Osteocyte (in vitro differentiated cells): ENCODE results near the gene CD276. TPM values are rescaled to one million over a fixed set of nuclear protein-coding genes. Genes with fewer than 3 reads are reported as not detected.
A peak's percentile ranks its signal among the peaks of the same experiment; 100 is the strongest.

Source experiments
- DNase-seq: peaks from one replicate; pipeline ENCODE4 v3.0.0; 2021; ENCODE audit warnings: mixed read lengths; ENCODE audit not compliant: unreplicated experiment; ENCODE audit errors: extremely low spot score
- H3K27ac Mint-ChIP-seq: one replicate; pipeline ENCODE4 v1.8.0; 2021; ENCODE audit warnings: mild to moderate bottlenecking, mixed read lengths; ENCODE audit not compliant: unreplicated experiment
- H3K27me3 Mint-ChIP-seq: one replicate; pipeline ENCODE4 v1.8.0; 2021; ENCODE audit warnings: mixed read lengths; ENCODE audit not compliant: unreplicated experiment
- H3K36me3 Mint-ChIP-seq: one replicate; pipeline ENCODE4 v1.8.0; 2021; ENCODE audit warnings: mixed read lengths; ENCODE audit not compliant: unreplicated experiment
- H3K4me1 Mint-ChIP-seq: one replicate; pipeline ENCODE4 v1.8.0; 2021; ENCODE audit warnings: mixed read lengths; ENCODE audit not compliant: unreplicated experiment
- H3K4me3 Mint-ChIP-seq: one replicate; pipeline ENCODE4 v1.8.0; 2021; ENCODE audit warnings: mild to moderate bottlenecking, moderate library complexity, mixed read lengths; ENCODE audit not compliant: unreplicated experiment
- H3K9me3 Mint-ChIP-seq: one replicate; pipeline ENCODE4 v1.8.0; 2021; ENCODE audit warnings: mixed read lengths; ENCODE audit not compliant: unreplicated experiment
- CTCF ChIP-seq: fragments of 200-600 bp; sonication (generic); IDR thresholded peaks from 2 replicates; pipeline ENCODE4 v1.5.0; 2021; ENCODE audit warnings: antibody characterized with exemption, mild to moderate bottlenecking, moderate library complexity
- total RNA-seq: library from RNA; stranded (reverse); gene quantifications from 2 replicates; pipeline ENCODE4 v1.2.1, GENCODE V29; 2021

CD276 gene
- total RNA-seq, 1 donor from 2014 or later: 147 TPM

DNA sequence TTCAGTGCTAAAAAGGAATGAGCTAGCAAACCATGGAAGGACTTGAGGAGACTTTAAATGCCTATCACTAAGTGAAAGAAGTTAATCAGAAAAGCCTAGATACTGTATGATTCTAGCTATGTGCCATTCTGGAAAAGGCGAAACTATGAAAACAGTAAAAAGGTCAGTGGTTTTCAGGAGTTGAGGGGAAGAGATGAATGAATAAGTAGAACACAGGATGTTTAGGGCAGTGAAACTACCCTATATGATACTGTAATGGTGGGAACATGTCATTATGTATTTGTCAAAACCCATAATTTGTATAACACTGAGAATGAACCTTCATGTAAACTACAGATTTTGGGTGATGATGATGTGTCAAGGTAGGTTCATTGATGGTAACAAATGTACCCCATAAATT lies 9.6 kb upstream of the CD276 start:
- H3K4me3 Mint-ChIP-seq: no peak overlapping the region
- H3K36me3 Mint-ChIP-seq: no peaks in the 10 kb centered on the region
- DNase-seq: no peak
- H3K4me1 Mint-ChIP-seq: no peaks in the 10 kb centered on the region
- TF ChIP-seq CTCF: no peak
- H3K9me3 Mint-ChIP-seq: no peaks in the 10 kb centered on the region
- peaks cover 38% of the 10 kb centered on the region for H3K27me3 Mint-ChIP-seq
- no peak overlapping the region for H3K27ac Mint-ChIP-seq

GRCh38 chr15:73677146-73677607 lies 7.0 kb upstream of the CD276 start:
- peaks cover 19% of the 10 kb centered on the region for H3K27me3 Mint-ChIP-seq
- H3K4me1 Mint-ChIP-seq: no peaks in the 10 kb centered on the region
- H3K27ac Mint-ChIP-seq: no peak overlapping the region
- H3K9me3 Mint-ChIP-seq: no peaks in the 10 kb centered on the region
- no peak overlapping the region for H3K4me3 Mint-ChIP-seq
- H3K36me3 Mint-ChIP-seq: no peaks in the 10 kb centered on the region
- TF ChIP-seq CTCF: peak; percentile 75
- DNase-seq: peak; percentile 84

DNA sequence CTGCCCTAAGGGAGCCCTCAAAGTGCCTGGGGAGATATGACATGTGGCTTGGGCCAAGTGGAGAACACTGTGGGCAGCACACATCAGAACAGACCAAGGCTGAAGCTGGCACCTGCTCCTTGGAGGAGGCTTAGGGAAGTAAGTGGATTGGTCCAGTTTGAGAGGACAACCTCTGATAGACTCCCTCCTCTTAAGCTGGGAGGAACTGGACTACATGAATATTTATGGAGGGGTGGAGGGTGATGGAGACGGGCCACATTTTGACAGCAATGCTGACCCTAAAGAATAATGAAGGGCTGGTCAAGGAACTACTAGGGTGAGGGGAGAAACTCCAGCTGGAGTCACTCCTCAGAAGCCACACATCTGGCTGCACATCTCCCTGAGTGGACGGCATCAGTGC lies 6.5 kb upstream of the CD276 start:
- no peak overlapping the region for H3K27ac Mint-ChIP-seq
- H3K36me3 Mint-ChIP-seq: no peaks in the 10 kb centered on the region
- peaks cover 14% of the 10 kb centered on the region for H3K27me3 Mint-ChIP-seq

DNA sequence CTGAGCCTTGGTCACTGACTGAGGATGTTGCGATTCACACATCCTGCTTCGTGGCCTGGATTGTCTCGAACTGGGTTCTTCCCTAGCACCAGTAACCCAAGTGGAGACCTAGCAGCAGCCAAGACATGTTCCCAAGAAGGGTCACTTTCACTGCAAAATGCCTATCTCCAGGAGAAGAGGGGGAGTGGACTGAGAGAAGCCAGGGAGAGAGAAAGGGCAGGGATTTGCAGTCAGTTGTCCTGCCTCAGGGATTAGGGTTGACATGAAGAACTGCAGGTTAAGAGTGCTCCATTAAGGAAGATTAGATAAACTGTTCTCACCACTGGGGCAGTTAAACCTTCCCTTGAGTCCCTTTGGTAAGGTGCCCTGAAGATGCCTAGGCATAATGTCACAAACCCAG lies 5.7 kb upstream of the CD276 start:
- Mint-ChIP-seq H3K36me3 (no peaks in the 10 kb centered on the region), H3K9me3 (no peaks in the 10 kb centered on the region), H3K27ac (no peak overlapping the region), H3K4me1 (peaks cover 2% of the 10 kb centered on the region), H3K4me3 (no peak overlapping the region), H3K27me3 (peaks cover 6% of the 10 kb centered on the region)
- no peak for TF ChIP-seq CTCF
- DNase-seq: peak; percentile 32

More for the DNA sequence above, 6.5 kb upstream of the CD276 start:
- Mint-ChIP-seq H3K4me3 (no peak overlapping the region), H3K9me3 (no peaks in the 10 kb centered on the region), H3K4me1 (no peaks in the 10 kb centered on the region)
- TF ChIP-seq CTCF: no peak
- DNase-seq: no peak

- no peak for DNase-seq
- no peak for TF ChIP-seq CTCF
- no peaks in the 10 kb centered on the region for H3K9me3 Mint-ChIP-seq
- H3K27me3 Mint-ChIP-seq: no peaks in the 10 kb centered on the region
- H3K36me3 Mint-ChIP-seq: no peaks in the 10 kb centered on the region
- no peak overlapping the region for H3K27ac Mint-ChIP-seq
- no peak overlapping the region for H3K4me3 Mint-ChIP-seq
- H3K4me1 Mint-ChIP-seq: peaks cover 6% of the 10 kb centered on the region
These were observed 5.0 kb upstream of the CD276 start for GRCh38 chr15:73679180-73679579.
